Stimulated activated CD8-positive, alpha-beta memory T cell treated with anti-CD3 and anti-CD28 coated beads, Interleukin-4, amount 100 ng/mL, for 48 hours (primary cell): Measurements from ENCODE around the gene IST1.

Experiments
- DNase-seq: peaks from one replicate; pipeline ENCODE4 v3.0.0-alpha.2; 2020

The IST1 gene

DNA sequence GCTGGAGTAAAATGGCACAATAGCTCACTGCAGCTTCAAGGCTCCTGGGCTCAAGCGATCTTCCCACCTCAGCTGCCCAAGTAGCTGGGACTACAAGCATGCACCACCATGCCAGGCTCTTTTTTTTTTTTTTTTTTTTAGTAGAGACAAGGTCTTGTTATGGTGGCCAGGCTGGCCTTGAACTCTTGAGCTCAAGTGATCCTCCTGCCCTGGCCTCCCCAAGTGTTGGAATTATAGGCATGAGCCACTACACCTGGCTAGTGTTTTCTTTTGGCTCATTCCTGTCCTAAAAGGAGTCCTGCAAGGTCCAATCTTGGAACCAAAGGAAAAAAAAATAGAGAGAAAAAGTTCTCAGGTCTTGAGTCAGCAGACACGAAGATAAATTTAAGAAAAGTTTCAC lies 74.0 kb downstream of the IST1 start:
- DNase-seq: no peak

DNA sequence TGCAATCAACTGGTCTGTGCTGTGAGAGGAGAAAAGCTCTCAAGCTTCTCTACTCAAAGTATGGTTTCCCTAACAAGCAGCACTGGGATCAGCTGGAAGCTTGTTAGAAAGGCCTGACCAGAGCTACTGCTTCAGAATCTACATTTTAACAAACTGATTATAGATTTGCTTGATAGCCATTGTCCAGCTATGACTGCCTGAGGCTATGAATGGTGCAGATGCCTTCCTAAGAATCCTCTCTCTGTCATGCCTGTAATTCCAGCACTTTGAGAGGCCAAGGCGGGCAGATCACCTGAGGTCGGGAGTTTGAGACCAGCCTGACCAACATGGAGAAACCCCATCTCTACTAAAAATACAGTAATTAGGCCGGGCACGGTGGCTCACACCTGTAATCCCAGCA lies 76.2 kb downstream of the IST1 start:
- no peak for DNase-seq

DNA sequence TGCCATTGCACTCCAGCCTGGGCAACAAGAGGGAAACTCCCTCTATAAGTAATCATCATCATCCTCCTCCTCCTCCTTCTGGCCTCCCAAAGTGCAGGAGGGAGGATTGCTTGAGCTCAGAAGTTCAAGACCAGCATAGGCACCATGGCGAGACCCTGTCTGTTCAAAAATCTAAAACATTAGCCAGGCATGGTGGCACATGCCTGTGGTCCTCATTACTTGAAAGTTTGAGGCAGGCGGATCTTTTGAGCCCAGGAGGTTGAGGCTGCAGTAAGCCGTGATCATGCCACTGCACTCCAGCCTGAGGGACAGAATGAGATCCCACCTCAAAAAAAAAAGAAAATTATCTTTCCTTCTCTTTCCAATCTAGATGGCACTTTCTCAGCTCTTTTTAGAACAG lies 77.0 kb downstream of the IST1 start:
- DNase-seq: no peak

DNA sequence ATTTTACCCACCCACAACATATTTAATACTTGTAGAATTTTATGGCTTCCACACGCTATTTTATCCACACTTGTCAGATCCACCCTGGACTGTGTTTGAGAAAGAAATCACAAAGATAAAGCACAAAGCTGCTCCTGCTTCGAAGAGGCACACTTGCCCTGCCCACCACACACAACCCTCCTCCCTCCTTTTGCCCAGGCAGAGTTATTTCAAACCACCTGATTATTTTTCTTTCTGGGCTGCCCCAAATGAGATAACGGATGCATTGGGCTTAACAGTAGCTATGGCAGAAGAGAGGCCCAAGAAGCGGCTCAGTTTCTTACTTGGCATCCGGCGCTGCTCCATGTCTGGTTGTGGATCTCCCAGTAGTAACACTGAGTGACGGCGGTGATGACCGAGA lies 77.7 kb downstream of the IST1 start:
- no peak for DNase-seq

DNA sequence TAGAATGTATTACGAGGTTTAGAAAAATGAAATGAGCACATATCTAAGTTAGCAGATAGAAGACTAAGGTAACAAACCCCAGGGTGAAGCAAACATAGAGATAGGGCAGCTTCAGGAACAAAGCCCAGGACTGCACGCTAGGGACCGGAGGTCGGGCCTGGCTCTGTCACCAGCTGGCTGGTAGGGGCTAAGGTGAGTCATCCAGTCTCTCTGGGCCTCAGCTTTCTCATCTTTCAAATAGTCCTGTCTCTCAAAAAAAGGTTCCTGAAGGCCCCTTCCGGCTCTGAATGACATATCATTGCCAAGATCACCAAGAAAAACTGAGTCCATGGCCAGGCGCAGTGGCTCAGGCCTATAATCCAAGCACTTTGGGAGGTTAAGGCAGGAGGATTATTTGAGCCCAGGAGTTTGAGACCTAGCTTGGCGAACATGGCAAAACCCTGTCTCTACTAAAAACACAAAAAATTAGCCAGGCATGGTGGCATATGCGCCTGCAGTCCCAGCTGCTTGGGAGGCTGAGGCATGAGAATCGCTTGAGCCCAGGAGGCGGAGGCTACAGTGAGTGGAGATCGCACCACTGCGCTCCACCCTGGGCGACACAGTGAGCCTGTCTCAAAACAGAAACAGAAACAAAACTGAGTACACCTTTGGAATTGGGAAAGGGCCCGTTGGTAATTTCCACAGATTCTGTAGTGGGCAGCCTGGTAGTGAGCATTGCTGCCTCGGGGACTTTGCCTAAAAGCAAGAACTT lies 78.9 kb downstream of the IST1 start:
- no peak for DNase-seq
